ENCODE results near the gene RPL35A. TPM values are rescaled to one million over a fixed set of nuclear protein-coding genes. Genes with fewer than 3 reads are reported as not detected.

The RPL35A gene
- total and polyA plus RNA-seq, 2 of the 4 experiments (the other 2 are of a cell fraction), result 906 to 1,064 TPM

GRCh38 chr3:197959500-197959890 is 9.5 kb downstream of the RPL35A start:
- peak overlapping the region; percentile 44 for H3K4me2 ChIP-seq (ENCODE audit: low read depth, low read length)
- no peak overlapping the region for H2BK15ac ChIP-seq (ENCODE audit: low read depth, low read length)
- ChIA-PET CTCF (no interaction called here), POLR2A (ENCODE audit: unreplicated experiment) (no interaction called here)
- 0 out of 2 replicates have a peak, but pooled peaks cover 3% of the 10 kb centered on the region for H3K9me1 ChIP-seq (ENCODE audit: insufficient read depth, low read length)
- H3K9ac ChIP-seq (ENCODE audit: low read depth, low read length), result peak overlapping the region; percentile 2; the same call in 1 of the 2 replicates
- peaks cover 9% of the 10 kb centered on the region for H3K36me3 ChIP-seq (ENCODE audit: control insufficient read depth, insufficient read depth, low read length)
- H2BK5ac ChIP-seq (ENCODE audit: low read depth, low read length, poor library complexity, severe bottlenecking), result peak overlapping the region; percentile 31
- H3K9me3 ChIP-seq (ENCODE audit: control insufficient read depth, insufficient read depth, low read length), result no peaks in the 10 kb centered on the region
- no peak overlapping the region for H3K18ac ChIP-seq (ENCODE audit: low read depth, low read length)
- DNase-seq (no peak), ATAC-seq (ENCODE audit: low read depth) (no peak; the same call in 1 of the 2 replicates)
- H3K79me1 ChIP-seq (ENCODE audit: low read depth in 1 of 2, low read length in 2 of 2), result peaks cover 10 to 34% of the 10 kb centered on the region in 2 experiments
- in situ Hi-C loops (cut with MboI; ENCODE audit: low sequenced_read_pairs) (no loop called here), dilution Hi-C loops (cut with HindIII; ENCODE audit: low sequenced_read_pairs, unreplicated experiment) (no loop called here), intact Hi-C loops (cut with micrococcal nuclease) (no loop called here)
- H3K14ac ChIP-seq (replicated peaks; ENCODE audit: low read depth, low read length), result peak overlapping the region; percentile 65; the same call in 1 of the 2 replicates
- peak overlapping the region; percentile 37 for H3K4me3 ChIP-seq (ENCODE audit: insufficient read depth, low read depth, low read length)
- H3K4ac ChIP-seq (ENCODE audit: low read depth, low read length), result peak overlapping the region; percentile 62; the same call in 1 of the 2 replicates
- peak overlapping the region; percentile 64 for H2AK5ac ChIP-seq (ENCODE audit: low read depth, low read length)
- 0 out of 2 replicates have a peak, but pooled peaks cover 3% of the 10 kb centered on the region for H3K4me1 ChIP-seq (ENCODE audit: control insufficient read depth, insufficient read depth, low read length)
- no peak overlapping the region; the same call in 1 of the 2 replicates for H3K56ac ChIP-seq (ENCODE audit: extremely low read depth, insufficient read depth, low read length)
- no peaks in the 10 kb centered on the region for H3K27me3 ChIP-seq (ENCODE audit: control insufficient read depth, insufficient read depth, low read length)
- H4K5ac ChIP-seq (ENCODE audit: low read depth, low read length), result peak overlapping the region; percentile 13
- H2BK120ac ChIP-seq (ENCODE audit: low read depth, low read length), result no peak overlapping the region
- peak overlapping the region; percentile 68; the same call in 1 of the 2 replicates for H4K91ac ChIP-seq (ENCODE audit: insufficient read depth, low read depth, low read length)
- H4K8ac ChIP-seq (ENCODE audit: low read depth in 2 of 2, low read length in 2 of 2), result peak overlapping the region; percentile 94 to 97
- no peak overlapping the region for H2BK20ac ChIP-seq (ENCODE audit: low read depth, low read length)
- no peak overlapping the region for H3K27ac ChIP-seq (ENCODE audit: insufficient read depth, low read length)
- H3K23ac ChIP-seq (ENCODE audit: low read depth, low read length), result no peak overlapping the region
- 82% methylated on average over 2 of the region's 6 CpGs; no CpG with 5 or more reads in 1 of the 2 experiments for WGBS, 2 experiments (ENCODE audit: extremely low coverage in 2 of 2, insufficient read length in 1 of 2)
- no TSS peak for BruUV-seq (replicated peaks)
- no peak overlapping the region for H2AK9ac ChIP-seq (replicated peaks; ENCODE audit: low read depth, low read length, poor library complexity)
- no peak for TF ChIP-seq MAZ (IDR thresholded peaks at IDR 0.05; ENCODE audit: borderline replicate concordance, low read depth, low read length)
- peak overlapping the region; percentile 96 for H2AFZ ChIP-seq (replicated peaks; ENCODE audit: low read length, poor library complexity)
- peaks cover 19% of the 10 kb centered on the region for H4K20me1 ChIP-seq (ENCODE audit: insufficient read depth, low read length)
